ENCODE results near the gene NDST1.

Gene NDST1

GRCh38 chr5:150600616-150601490 lies 92.9 kb downstream of the NDST1 start:
- TF ChIP-seq PATZ1 (CRISPR knock-in tag; IDR thresholded peaks at IDR 0.05; ENCODE audit: borderline replicate concordance) (0 out of 2 replicates have a peak, but pooled peaks have one; percentile 23), CSRNP3 (CRISPR knock-in tag; IDR thresholded peaks at IDR 0.05) (0 out of 2 replicates have a peak, but pooled peaks have one; percentile 24), TCF4 (CRISPR knock-in tag; IDR thresholded peaks at IDR 0.05; ENCODE audit: borderline replicate concordance) (peak; percentile 87), ARNTL (CRISPR knock-in tag; IDR thresholded peaks at IDR 0.05; ENCODE audit: borderline replicate concordance, low read depth) (no peak), CSDC2 (CRISPR knock-in tag; IDR thresholded peaks at IDR 0.05) (0 out of 2 replicates have a peak, but pooled peaks have one; percentile 55), ISL1 (CRISPR knock-in tag; IDR thresholded peaks at IDR 0.05) (no peak), TSHZ2 (CRISPR knock-in tag; IDR thresholded peaks at IDR 0.05) (0 out of 2 replicates have a peak, but pooled peaks have one; percentile 45), SNAI2 (CRISPR knock-in tag; IDR thresholded peaks at IDR 0.05) (0 out of 2 replicates have a peak, but pooled peaks have one; percentile 44)

GRCh38 chr5:150601491-150602345 lies 93.8 kb downstream of the NDST1 start:
- peak; percentile 37 for ATAC-seq
- TF ChIP-seq TCF4 (CRISPR knock-in tag; IDR thresholded peaks at IDR 0.05; ENCODE audit: borderline replicate concordance): 0 out of 2 replicates have a peak, but pooled peaks have one; percentile 7
- TF ChIP-seq POU6F1 (CRISPR knock-in tag; IDR thresholded peaks at IDR 0.05; ENCODE audit: borderline replicate concordance, low read depth): no peak

More at GRCh38 chr5:150600616-150601490, 92.9 kb downstream of the NDST1 start:
- peak; percentile 86 for ATAC-seq

GRCh38 chr5:150603052-150603451 lies 95.1 kb downstream of the NDST1 start:
- TF ChIP-seq PATZ1 (CRISPR knock-in tag; IDR thresholded peaks at IDR 0.05; ENCODE audit: borderline replicate concordance) (no peak), PPARA (CRISPR knock-in tag; IDR thresholded peaks at IDR 0.05; ENCODE audit: borderline replicate concordance) (no peak), CREB5 (CRISPR knock-in tag; IDR thresholded peaks at IDR 0.05; ENCODE audit: low read depth) (no peak), ZFP30 (CRISPR knock-in tag; IDR thresholded peaks at IDR 0.05) (no peak), TOX (CRISPR knock-in tag; IDR thresholded peaks at IDR 0.05; ENCODE audit: borderline replicate concordance) (no peak), BACH2 (CRISPR knock-in tag; IDR thresholded peaks at IDR 0.05; ENCODE audit: borderline replicate concordance) (no peak), TCF4 (CRISPR knock-in tag; IDR thresholded peaks at IDR 0.05; ENCODE audit: borderline replicate concordance) (no peak), SNAI2 (CRISPR knock-in tag; IDR thresholded peaks at IDR 0.05) (no peak), ESRRG (CRISPR knock-in tag; IDR thresholded peaks at IDR 0.05) (no peak), OSR1 (CRISPR knock-in tag; IDR thresholded peaks at IDR 0.05) (no peak)
- no peak for ATAC-seq

Measured in SK-N-SH treated with all-trans-retinoic acid at 6 μM for 48 hours (cell line).